Lung (tissue), 12 donors: ENCODE data around the gene HCN1. TPM values are rescaled to one million over a fixed set of nuclear protein-coding genes. Genes with fewer than 3 reads are reported as not detected.

Experiments
- ATAC-seq: fragments of 200-7000 bp; cut with Tn5 transposase; one replicate; pipeline ENCODE4 v1.9.1; 2020; ENCODE audit warnings: moderate number of reproducible peaks; ENCODE audit not compliant: insufficient read depth, low FRiP score
- DNase-seq, 3 donors: peaks; one replicate each; pipeline ENCODE4 v3.0.0-alpha.2; 2013 to 2017
- H3K27ac ChIP-seq, 2 donors: one replicate each; pipeline ENCODE4 v1.5.1; 2013; ENCODE audit warnings: mild to moderate bottlenecking in 2 of 2, moderate library complexity in 2 of 2, control low read depth in 1 of 2, inconsistent platforms in 1 of 2, low read depth in 1 of 2, low read length in 1 of 2
- H3K27me3 ChIP-seq, 3 donors: one replicate each; pipeline ENCODE4 v1.5.1; 2013; ENCODE audit warnings: low read length in 2 of 3; ENCODE audit not compliant: control insufficient read depth in 3 of 3, insufficient read depth in 3 of 3
- H3K36me3 ChIP-seq, 4 donors: one replicate each; pipeline ENCODE4 v1.5.1; 2013; ENCODE audit warnings: low read length in 4 of 4, mild to moderate bottlenecking in 1 of 4, moderate library complexity in 1 of 4; ENCODE audit not compliant: control insufficient read depth in 4 of 4, insufficient read depth in 4 of 4
- H3K4me1 ChIP-seq, 5 donors: one replicate each; pipeline ENCODE4 v1.5.1; 2013; ENCODE audit warnings: low read length in 5 of 5, mild to moderate bottlenecking in 2 of 5, moderate library complexity in 1 of 5; ENCODE audit not compliant: control insufficient read depth in 5 of 5, insufficient read depth in 5 of 5
- H3K4me3 ChIP-seq: one replicate; pipeline ENCODE4 v1.5.1; 2013; ENCODE audit warnings: mild to moderate bottlenecking, control low read depth, moderate library complexity
- H3K9ac ChIP-seq, 2 donors: one replicate each; pipeline ENCODE4 v1.5.1; 2013; ENCODE audit warnings: low read length in 2 of 2, control low read depth in 1 of 2; ENCODE audit not compliant: insufficient read depth in 1 of 2
- H3K9me3 ChIP-seq, 4 donors: one replicate each; pipeline ENCODE4 v1.5.1; 2013; ENCODE audit warnings: low read length in 3 of 4, mild to moderate bottlenecking in 1 of 4, moderate library complexity in 1 of 4; ENCODE audit not compliant: control insufficient read depth in 4 of 4, insufficient read depth in 3 of 4
- WGBS, 2 donors: extraction: QIAGEN DNeasy Blood & Tissue Kit; methylation state at CpG; one replicate each; pipeline ENCODE4 v1.1.7; 2013; 5-methylcytosine and 5-hydroxymethylcytosine counted together
- polyA plus RNA-seq, 2 donors: library from polyadenylated mRNA; stranded (reverse); fragments of 200-250 nt; gene quantifications; one replicate each; pipeline ENCODE4 v1.2.1, GENCODE V29; 2013
- total RNA-seq, 2 donors: library from RNA; depleted of rRNA in 1 of 2; stranded (reverse); fragments of >200 nt in 1 of 2; gene quantifications; one replicate each; pipeline ENCODE4 v1.2.1, GENCODE V29; 2014 to 2021
- TF ChIP-seq, protein P1 (sequence below): IDR thresholded peaks from 2 replicates; pipeline ENCODE4 v1.5.1; 2012; ENCODE audit warnings: mild to moderate bottlenecking; ENCODE audit errors: control extremely low read depth, extremely low read depth
- donor health status: control.
- donor health status: control.
- donor health status: Bipolar disorder and iron deficiency.
- donor health status: healthy.
- donor health status: DM: yes; HTN: yes; CAD: no.

HCN1 gene
- total and polyA plus RNA-seq, 4 donors = 0.01 to 0.06 (median 0.06) TPM; not detected in 1

DNA sequence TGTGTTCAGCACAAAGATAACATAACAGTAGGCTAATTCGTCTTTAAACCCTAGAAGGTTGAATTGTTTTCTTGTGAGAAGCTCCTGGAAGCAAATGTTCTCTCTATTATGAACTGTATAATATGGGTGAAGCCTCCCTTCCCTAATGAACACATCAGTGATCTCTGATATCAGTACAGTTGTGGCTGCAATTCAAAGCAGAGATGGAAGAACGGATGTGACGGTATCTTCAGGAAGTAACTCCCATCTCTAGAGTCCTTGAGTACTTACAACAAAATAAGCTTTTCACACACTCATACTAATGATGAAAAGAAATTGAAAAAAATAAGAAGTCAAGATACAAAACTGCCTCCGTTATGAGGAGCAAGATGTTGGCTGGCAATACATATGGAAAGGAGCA, 4.5 kb downstream of the HCN1 start:
- H3K27ac ChIP-seq = no peak overlapping the region
- H3K4me1 ChIP-seq = peaks cover 0 to 8% (median 2%) of the 10 kb centered on the region in 5 donors
- DNase-seq (no peak), ATAC-seq (no peak)
- peaks cover 3 to 16% (median 12%) of the 10 kb centered on the region in 3 donors for H3K27me3 ChIP-seq
- no peaks in the 10 kb centered on the region for H3K36me3 ChIP-seq
- TF ChIP-seq, protein P1, sequence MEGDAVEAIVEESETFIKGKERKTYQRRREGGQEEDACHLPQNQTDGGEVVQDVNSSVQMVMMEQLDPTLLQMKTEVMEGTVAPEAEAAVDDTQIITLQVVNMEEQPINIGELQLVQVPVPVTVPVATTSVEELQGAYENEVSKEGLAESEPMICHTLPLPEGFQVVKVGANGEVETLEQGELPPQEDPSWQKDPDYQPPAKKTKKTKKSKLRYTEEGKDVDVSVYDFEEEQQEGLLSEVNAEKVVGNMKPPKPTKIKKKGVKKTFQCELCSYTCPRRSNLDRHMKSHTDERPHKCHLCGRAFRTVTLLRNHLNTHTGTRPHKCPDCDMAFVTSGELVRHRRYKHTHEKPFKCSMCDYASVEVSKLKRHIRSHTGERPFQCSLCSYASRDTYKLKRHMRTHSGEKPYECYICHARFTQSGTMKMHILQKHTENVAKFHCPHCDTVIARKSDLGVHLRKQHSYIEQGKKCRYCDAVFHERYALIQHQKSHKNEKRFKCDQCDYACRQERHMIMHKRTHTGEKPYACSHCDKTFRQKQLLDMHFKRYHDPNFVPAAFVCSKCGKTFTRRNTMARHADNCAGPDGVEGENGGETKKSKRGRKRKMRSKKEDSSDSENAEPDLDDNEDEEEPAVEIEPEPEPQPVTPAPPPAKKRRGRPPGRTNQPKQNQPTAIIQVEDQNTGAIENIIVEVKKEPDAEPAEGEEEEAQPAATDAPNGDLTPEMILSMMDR = no peak
- H3K9ac ChIP-seq = no peak overlapping the region
- peaks cover 0 to 8% (median 0%) of the 10 kb centered on the region in 4 donors for H3K9me3 ChIP-seq
- H3K4me3 ChIP-seq = no peak overlapping the region
- whole genome bisulfite sequencing, 2 donors = 75% methylated on average over 4 of the region's 4 CpGs

DNA sequence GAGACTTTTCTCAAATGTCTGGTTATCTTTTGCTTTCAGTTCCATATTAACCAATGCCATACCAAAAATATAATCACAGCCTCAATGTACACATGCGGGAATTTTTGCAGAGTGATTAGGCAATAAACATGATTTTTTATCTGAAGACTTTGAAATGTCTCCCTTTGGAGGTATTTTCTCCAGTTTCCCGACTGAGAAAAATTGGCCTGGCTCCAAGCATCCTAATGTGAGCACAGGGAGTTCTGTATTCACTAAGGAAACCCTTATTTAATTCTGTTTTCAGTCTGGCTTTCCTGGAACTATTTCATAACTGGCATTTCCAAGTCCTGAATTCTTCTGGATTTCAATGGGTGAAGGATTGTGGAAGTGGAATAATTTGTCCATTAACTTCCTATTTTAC, 8.5 kb downstream of the HCN1 start:
- WGBS, 2 donors = 55 to 65% methylated on average over 2 of the region's 2 CpGs
- H3K9me3 ChIP-seq = no peaks in the 10 kb centered on the region
- H3K4me3 ChIP-seq = no peak overlapping the region
- ATAC-seq = no peak
- DNase-seq = no peak
- TF ChIP-seq, protein P1 = no peak
- H3K9ac ChIP-seq = no peak overlapping the region
- no peak overlapping the region for H3K27ac ChIP-seq
- H3K4me1 ChIP-seq = no peaks in the 10 kb centered on the region
- peaks cover 0 to 2% (median 0%) of the 10 kb centered on the region in 3 donors for H3K27me3 ChIP-seq
- H3K36me3 ChIP-seq = no peaks in the 10 kb centered on the region

DNA sequence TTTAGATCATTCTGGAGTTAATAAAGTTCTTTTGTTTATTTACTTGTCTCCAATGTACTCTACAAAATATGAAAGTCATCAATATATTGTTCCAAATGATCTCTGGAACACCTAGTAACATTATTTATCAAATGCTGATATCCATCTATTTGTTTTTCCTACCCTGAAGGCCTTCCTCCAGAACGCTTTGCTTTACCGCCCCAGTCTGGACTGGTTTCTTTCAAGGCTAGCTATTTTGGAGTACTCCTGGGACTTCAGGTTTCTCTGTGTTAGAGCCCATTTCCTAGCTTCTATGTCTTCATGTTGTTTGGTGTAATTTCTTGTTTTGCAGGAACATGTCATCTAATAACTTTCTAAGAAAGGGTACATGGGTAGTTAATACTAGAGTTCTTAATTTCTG, 9.6 kb downstream of the HCN1 start:
- no peaks in the 10 kb centered on the region for H3K27me3 ChIP-seq
- no peaks in the 10 kb centered on the region for H3K9me3 ChIP-seq
- H3K9ac ChIP-seq = no peak overlapping the region
- WGBS, 2 donors = 83 to 86% methylated on average over 2 of the region's 2 CpGs
- no peak overlapping the region for H3K4me3 ChIP-seq
- no peaks in the 10 kb centered on the region for H3K36me3 ChIP-seq
- no peak for ATAC-seq
- TF ChIP-seq, protein P1 = no peak
- no peak overlapping the region for H3K27ac ChIP-seq
- no peaks in the 10 kb centered on the region for H3K4me1 ChIP-seq
- DNase-seq = no peak

DNA sequence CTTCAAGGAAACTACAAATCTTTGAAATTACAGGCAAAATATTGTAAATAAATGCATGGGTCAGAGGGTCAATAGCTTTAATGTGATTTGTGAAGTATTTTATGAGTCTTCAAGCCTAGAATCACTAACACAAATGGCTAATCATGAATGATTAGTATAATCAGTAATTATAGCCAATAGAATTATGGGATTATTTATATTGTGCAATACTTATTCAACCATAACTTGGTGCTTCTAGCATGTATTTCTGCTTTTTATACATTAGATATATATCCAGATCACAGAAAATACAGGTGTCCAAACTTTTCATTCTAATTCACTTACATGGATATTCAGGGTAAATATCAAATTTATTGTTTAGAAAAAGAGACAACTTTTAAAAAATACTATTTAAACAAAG, 12.1 kb downstream of the HCN1 start:
- no peak overlapping the region for H3K27ac ChIP-seq
- TF ChIP-seq, protein P1 = no peak
- no peak overlapping the region for H3K9ac ChIP-seq
- no peaks in the 10 kb centered on the region for H3K27me3 ChIP-seq
- no peaks in the 10 kb centered on the region for H3K9me3 ChIP-seq
- ATAC-seq = no peak
- H3K4me1 ChIP-seq = no peaks in the 10 kb centered on the region
- no peaks in the 10 kb centered on the region for H3K36me3 ChIP-seq
- no peak overlapping the region for H3K4me3 ChIP-seq
- no peak for DNase-seq
